Cardiac muscle cell (in vitro differentiated cells and primary cell): Measurements from ENCODE around the gene FSTL4. TPM values are rescaled to one million over a fixed set of nuclear protein-coding genes. Genes with fewer than 3 reads are reported as not detected.

Experiments
- DNase-seq, 2 donors: peaks; one replicate each; pipeline versions ENCODE4 v3.0.0 to v3.0.0-alpha.2; 2010 to 2017; ENCODE audit warnings: low read depth in 1 of 2, low spot score in 1 of 2
- H3K27ac ChIP-seq: fragments of 200-600 bp; sonication (generic); 2 replicates; pipeline ENCODE4 v1.5.1; 2016
- H3K27me3 ChIP-seq: fragments of 200-600 bp; sonication (generic); 2 replicates; pipeline ENCODE4 v1.6.0; 2016; ENCODE audit warnings: control low read depth
- H3K36me3 ChIP-seq: fragments of 200-600 bp; sonication (generic); 2 replicates; pipeline ENCODE4 v1.5.1; 2016; ENCODE audit warnings: control low read depth
- H3K4me1 ChIP-seq: fragments of 200-600 bp; sonication (generic); 2 replicates; pipeline ENCODE4 v1.8.1; 2017; ENCODE audit warnings: low read depth, mild to moderate bottlenecking, mixed run types
- H3K4me3 ChIP-seq: fragments of 200-600 bp; sonication (generic); 2 replicates; pipeline ENCODE4 v1.5.1; 2016; ENCODE audit warnings: mild to moderate bottlenecking
- H3K9me3 ChIP-seq: fragments of 200-600 bp; sonication (generic); 2 replicates; pipeline ENCODE4 v1.5.1; 2017; ENCODE audit warnings: low read depth, mild to moderate bottlenecking, control low read depth
- CTCF ChIP-seq: IDR thresholded peaks from 2 replicates; pipeline ENCODE4 v1.5.1; 2012; ENCODE audit warnings: low read depth, mild to moderate bottlenecking, low read length
- polyA plus RNA-seq: library from polyadenylated mRNA; unstranded; fragments of >200 nt; fragmentation: Nextera tagmentation; extraction: Ambion mirVana; gene quantifications from 2 replicates; pipeline ENCODE4 v1.2.1, GENCODE V29; 2016
- total RNA-seq: library from RNA; depleted of rRNA; stranded (reverse); fragments of >200 nt; gene quantifications from 2 replicates; pipeline ENCODE4 v1.2.3, GENCODE V29; 2016

The FSTL4 gene
- total and polyA plus RNA-seq, 2 experiments from 2014 or later = 0.06 TPM; not detected in 1

GRCh38 chr5:133569347-133569746 lies 43.0 kb downstream of the FSTL4 start:
- Histone ChIP-seq H3K36me3 (no peaks in the 10 kb centered on the region), H3K4me3 (no peak overlapping the region), H3K27me3 (peaks cover 7% of the 10 kb centered on the region), H3K9me3 (no peaks in the 10 kb centered on the region), H3K4me1 (no peaks in the 10 kb centered on the region), H3K27ac (no peak overlapping the region)
- peak in 1 of 2 donors; percentile 29 for DNase-seq
- no peak for TF ChIP-seq CTCF

- H3K4me3 ChIP-seq = no peak overlapping the region
- H3K4me1 ChIP-seq = no peaks in the 10 kb centered on the region
- peak; percentile 48 to 86 for DNase-seq
- H3K27me3 ChIP-seq = peaks cover 14% of the 10 kb centered on the region
- H3K9me3 ChIP-seq = no peaks in the 10 kb centered on the region
- TF ChIP-seq CTCF = no peak
- no peak overlapping the region for H3K27ac ChIP-seq
- no peaks in the 10 kb centered on the region for H3K36me3 ChIP-seq
Measured at GRCh38 chr5:133565993-133566392, 46.3 kb downstream of the FSTL4 start.

- H3K9me3 ChIP-seq = no peaks in the 10 kb centered on the region
- no peaks in the 10 kb centered on the region for H3K4me1 ChIP-seq
- no peak overlapping the region for H3K27ac ChIP-seq
- no peak for DNase-seq
- H3K36me3 ChIP-seq = no peaks in the 10 kb centered on the region
- no peak for TF ChIP-seq CTCF
- H3K4me3 ChIP-seq = no peak overlapping the region
- H3K27me3 ChIP-seq = peaks cover 14% of the 10 kb centered on the region
Measured at GRCh38 chr5:133564921-133565565, 47.3 kb downstream of the FSTL4 start.

GRCh38 chr5:133562554-133562953 lies 49.8 kb downstream of the FSTL4 start:
- no peaks in the 10 kb centered on the region for H3K9me3 ChIP-seq
- peaks cover 10% of the 10 kb centered on the region for H3K27me3 ChIP-seq
- no peak for DNase-seq
- no peaks in the 10 kb centered on the region for H3K36me3 ChIP-seq
- no peak for TF ChIP-seq CTCF
- no peak overlapping the region for H3K27ac ChIP-seq
- no peaks in the 10 kb centered on the region for H3K4me1 ChIP-seq
- no peak overlapping the region for H3K4me3 ChIP-seq

- Histone ChIP-seq H3K36me3 (no peaks in the 10 kb centered on the region), H3K9me3 (no peaks in the 10 kb centered on the region), H3K4me3 (no peak overlapping the region), H3K4me1 (no peaks in the 10 kb centered on the region), H3K27me3 (peaks cover 7% of the 10 kb centered on the region), H3K27ac (no peak overlapping the region)
- TF ChIP-seq CTCF = no peak
- no peak for DNase-seq
Measured at GRCh38 chr5:133559960-133560359, 52.4 kb downstream of the FSTL4 start.
